ENCODE measurements around the gene HGS. TPM values are rescaled to one million over a fixed set of nuclear protein-coding genes. Genes with fewer than 3 reads are reported as not detected.

Gene HGS
- total and polyA plus RNA-seq, 2 of the 13 experiments (the other 11 are each of a cell fraction or from before 2014, with no cell fraction given) = 73.3 to 78.1 TPM

DNA sequence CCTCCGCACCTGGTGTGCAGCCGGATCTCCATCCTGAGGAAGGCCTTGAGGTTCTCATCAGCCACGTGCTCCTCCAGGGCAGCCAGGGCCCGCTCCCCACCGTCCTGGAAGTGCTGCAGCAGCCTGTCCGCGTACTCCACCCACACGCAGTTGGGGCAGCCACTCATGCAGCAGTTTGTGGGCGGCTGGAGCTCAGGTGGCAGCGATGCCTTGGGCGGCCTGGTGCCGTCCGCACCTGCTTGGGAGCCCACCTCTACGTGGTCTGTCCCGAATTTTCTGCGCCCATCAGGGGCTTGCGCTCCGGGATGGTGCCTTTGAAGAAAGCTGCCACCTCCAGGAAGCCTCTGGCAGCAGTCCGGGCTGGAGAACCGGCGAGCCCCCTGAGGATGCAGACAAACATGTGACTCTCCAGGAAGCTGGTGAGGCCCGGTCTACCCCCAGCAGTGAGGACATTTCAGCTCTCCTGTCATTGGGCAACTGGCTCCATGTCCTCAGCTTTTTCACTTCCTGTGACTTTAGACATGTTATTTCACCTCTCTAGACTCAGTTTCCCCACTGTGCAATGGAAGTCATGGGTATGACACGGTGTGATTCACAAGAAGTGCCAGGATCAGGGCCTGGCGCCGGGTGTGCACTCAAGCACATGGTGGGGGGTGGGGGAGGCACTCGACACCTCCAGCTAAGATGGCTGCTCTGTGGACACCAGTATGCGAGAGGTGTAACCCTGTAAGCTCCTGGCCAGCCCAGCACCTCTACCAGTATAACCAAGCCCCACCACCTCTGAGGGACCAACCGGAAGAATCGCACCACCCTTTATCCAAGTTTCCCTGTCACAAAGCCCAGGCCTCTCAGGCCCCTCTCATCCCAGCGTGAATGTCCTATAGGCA, 18.4 kb upstream of the HGS start (continued):
- TF ChIP-seq, protein P1, sequence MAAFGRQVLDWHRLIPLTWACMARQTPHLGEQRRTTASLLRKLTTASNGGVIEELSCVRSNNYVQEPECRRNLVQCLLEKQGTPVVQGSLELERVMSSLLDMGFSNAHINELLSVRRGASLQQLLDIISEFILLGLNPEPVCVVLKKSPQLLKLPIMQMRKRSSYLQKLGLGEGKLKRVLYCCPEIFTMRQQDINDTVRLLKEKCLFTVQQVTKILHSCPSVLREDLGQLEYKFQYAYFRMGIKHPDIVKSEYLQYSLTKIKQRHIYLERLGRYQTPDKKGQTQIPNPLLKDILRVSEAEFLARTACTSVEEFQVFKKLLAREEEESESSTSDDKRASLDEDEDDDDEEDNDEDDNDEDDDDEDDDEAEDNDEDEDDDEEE (CRISPR knock-in tag; IDR thresholded peaks at IDR 0.05) = no peak
- TF ChIP-seq KLF11 (CRISPR knock-in tag; IDR thresholded peaks at IDR 0.05) (no peak), HNRNPLL (IDR thresholded peaks at IDR 0.05; ENCODE audit: low read depth, low read length, poor library complexity, severe bottlenecking) (no peak), SSRP1 (CRISPR knock-in tag; IDR thresholded peaks at IDR 0.05) (no peak; the same call in 1 of the 2 replicates), ZFY (CRISPR knock-in tag; IDR thresholded peaks at IDR 0.05) (no peak), ZNF83 (CRISPR knock-in tag; IDR thresholded peaks at IDR 0.05; ENCODE audit: borderline replicate concordance) (no peak; the same call in 1 of the 2 replicates), GPN1 (CRISPR knock-in tag; IDR thresholded peaks at IDR 0.05; ENCODE audit: borderline replicate concordance) (no peak), XBP1 (CRISPR knock-in tag; IDR thresholded peaks at IDR 0.05) (no peak), MAZ (IDR thresholded peaks at IDR 0.05; ENCODE audit: borderline replicate concordance, low read depth, low read length) (no peak), MAZ (CRISPR knock-in tag; IDR thresholded peaks at IDR 0.05; ENCODE audit: low read depth) (no peak), KDM3A (CRISPR knock-in tag; IDR thresholded peaks at IDR 0.05; ENCODE audit: low read depth) (no peak), STAG1 (CRISPR knock-in tag; IDR thresholded peaks at IDR 0.05) (no peak), ZFP36L1 (CRISPR knock-in tag; IDR thresholded peaks at IDR 0.05) (no peak), HNRNPH1 (optimal IDR thresholded peaks at IDR 0.05; ENCODE audit: low read depth, low read length) (no peak), ZNF121 (CRISPR knock-in tag; IDR thresholded peaks at IDR 0.05) (no peak), ZNF331 (CRISPR knock-in tag; IDR thresholded peaks at IDR 0.05) (no peak), NFYB (CRISPR knock-in tag; IDR thresholded peaks at IDR 0.05) (0 out of 2 replicates have a peak, but pooled peaks have one; percentile 7), ZNF777 (CRISPR knock-in tag; IDR thresholded peaks at IDR 0.05) (no peak), SRF (IDR thresholded peaks at IDR 0.05; ENCODE audit: low read depth, low read length) (no peak), SKI (IDR thresholded peaks at IDR 0.05; ENCODE audit: partially characterized antibody) (no peak)
- TF ChIP-seq, protein P2, sequence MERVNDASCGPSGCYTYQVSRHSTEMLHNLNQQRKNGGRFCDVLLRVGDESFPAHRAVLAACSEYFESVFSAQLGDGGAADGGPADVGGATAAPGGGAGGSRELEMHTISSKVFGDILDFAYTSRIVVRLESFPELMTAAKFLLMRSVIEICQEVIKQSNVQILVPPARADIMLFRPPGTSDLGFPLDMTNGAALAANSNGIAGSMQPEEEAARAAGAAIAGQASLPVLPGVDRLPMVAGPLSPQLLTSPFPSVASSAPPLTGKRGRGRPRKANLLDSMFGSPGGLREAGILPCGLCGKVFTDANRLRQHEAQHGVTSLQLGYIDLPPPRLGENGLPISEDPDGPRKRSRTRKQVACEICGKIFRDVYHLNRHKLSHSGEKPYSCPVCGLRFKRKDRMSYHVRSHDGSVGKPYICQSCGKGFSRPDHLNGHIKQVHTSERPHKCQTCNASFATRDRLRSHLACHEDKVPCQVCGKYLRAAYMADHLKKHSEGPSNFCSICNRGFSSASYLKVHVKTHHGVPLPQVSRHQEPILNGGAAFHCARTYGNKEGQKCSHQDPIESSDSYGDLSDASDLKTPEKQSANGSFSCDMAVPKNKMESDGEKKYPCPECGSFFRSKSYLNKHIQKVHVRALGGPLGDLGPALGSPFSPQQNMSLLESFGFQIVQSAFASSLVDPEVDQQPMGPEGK (CRISPR knock-in tag; IDR thresholded peaks at IDR 0.05) = peak; percentile 72
- TF ChIP-seq, protein P3, sequence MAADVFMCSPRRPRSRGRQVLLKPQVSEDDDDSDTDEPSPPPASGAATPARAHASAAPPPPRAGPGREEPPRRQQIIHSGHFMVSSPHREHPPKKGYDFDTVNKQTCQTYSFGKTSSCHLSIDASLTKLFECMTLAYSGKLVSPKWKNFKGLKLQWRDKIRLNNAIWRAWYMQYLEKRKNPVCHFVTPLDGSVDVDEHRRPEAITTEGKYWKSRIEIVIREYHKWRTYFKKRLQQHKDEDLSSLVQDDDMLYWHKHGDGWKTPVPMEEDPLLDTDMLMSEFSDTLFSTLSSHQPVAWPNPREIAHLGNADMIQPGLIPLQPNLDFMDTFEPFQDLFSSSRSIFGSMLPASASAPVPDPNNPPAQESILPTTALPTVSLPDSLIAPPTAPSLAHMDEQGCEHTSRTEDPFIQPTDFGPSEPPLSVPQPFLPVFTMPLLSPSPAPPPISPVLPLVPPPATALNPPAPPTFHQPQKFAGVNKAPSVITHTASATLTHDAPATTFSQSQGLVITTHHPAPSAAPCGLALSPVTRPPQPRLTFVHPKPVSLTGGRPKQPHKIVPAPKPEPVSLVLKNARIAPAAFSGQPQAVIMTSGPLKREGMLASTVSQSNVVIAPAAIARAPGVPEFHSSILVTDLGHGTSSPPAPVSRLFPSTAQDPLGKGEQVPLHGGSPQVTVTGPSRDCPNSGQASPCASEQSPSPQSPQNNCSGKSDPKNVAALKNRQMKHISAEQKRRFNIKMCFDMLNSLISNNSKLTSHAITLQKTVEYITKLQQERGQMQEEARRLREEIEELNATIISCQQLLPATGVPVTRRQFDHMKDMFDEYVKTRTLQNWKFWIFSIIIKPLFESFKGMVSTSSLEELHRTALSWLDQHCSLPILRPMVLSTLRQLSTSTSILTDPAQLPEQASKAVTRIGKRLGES (CRISPR knock-in tag; IDR thresholded peaks at IDR 0.05; ENCODE audit: borderline replicate concordance) = no peak
- TF ChIP-seq, protein P4, sequence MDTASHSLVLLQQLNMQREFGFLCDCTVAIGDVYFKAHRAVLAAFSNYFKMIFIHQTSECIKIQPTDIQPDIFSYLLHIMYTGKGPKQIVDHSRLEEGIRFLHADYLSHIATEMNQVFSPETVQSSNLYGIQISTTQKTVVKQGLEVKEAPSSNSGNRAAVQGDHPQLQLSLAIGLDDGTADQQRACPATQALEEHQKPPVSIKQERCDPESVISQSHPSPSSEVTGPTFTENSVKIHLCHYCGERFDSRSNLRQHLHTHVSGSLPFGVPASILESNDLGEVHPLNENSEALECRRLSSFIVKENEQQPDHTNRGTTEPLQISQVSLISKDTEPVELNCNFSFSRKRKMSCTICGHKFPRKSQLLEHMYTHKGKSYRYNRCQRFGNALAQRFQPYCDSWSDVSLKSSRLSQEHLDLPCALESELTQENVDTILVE (CRISPR knock-in tag; IDR thresholded peaks at IDR 0.05) = no peak
- TF ChIP-seq, protein P5, sequence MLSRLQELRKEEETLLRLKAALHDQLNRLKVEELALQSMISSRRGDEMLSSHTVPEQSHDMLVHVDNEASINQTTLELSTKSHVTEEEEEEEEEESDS (CRISPR knock-in tag; IDR thresholded peaks at IDR 0.05; ENCODE audit: borderline replicate concordance) = peak; percentile 82
